ENCODE measurements around the gene DKK3. TPM values are rescaled to one million over a fixed set of nuclear protein-coding genes. Genes with fewer than 3 reads are reported as not detected.

DKK3 gene
- total and polyA plus RNA-seq, 2 experiments from 2014 or later = 16.8 to 31.1 TPM

- TF ChIP-seq CREB1 (CRISPR knock-in tag; IDR thresholded peaks at IDR 0.05; ENCODE audit: low read depth) (no peak), EZH2 (IDR thresholded peaks at IDR 0.05; ENCODE audit: low read depth, unreplicated experiment) (no peak), NANOG (IDR thresholded peaks at IDR 0.05; ENCODE audit: borderline replicate concordance) (no peak), ZNF331 (CRISPR knock-in tag; IDR thresholded peaks at IDR 0.05; ENCODE audit: low read depth) (no peak), STAT1 (IDR thresholded peaks at IDR 0.05; ENCODE audit: unreplicated experiment) (no peak), POLR2AphosphoS5 (IDR thresholded peaks at IDR 0.05; ENCODE audit: low read depth) (no peak), ZNF462 (CRISPR knock-in tag; IDR thresholded peaks at IDR 0.05) (no peak), ZNF114 (CRISPR knock-in tag; IDR thresholded peaks at IDR 0.05) (no peak), JUNB (IDR thresholded peaks at IDR 0.05; ENCODE audit: unreplicated experiment) (no peak), EZH2phosphoT487 (IDR thresholded peaks at IDR 0.05; ENCODE audit: unreplicated experiment) (no peak)
Measured at GRCh38 chr11:11929920-11930319, 78.5 kb downstream of the DKK3 start (continued).

GRCh38 chr11:11923828-11924227 is 84.6 kb downstream of the DKK3 start:
- Histone ChIP-seq H3K79me2 (replicated peaks; ENCODE audit: insufficient read depth) (no peaks in the 10 kb centered on the region), H3K36me3 (ENCODE audit: insufficient read depth) (no peaks in the 10 kb centered on the region), H3K4me3 (no peak overlapping the region), H4K20me1 (replicated peaks; ENCODE audit: insufficient read depth) (no peaks in the 10 kb centered on the region), H3K27me3 (ENCODE audit: insufficient read depth) (no peaks in the 10 kb centered on the region), H3K4me1 (ENCODE audit: insufficient read depth) (no peaks in the 10 kb centered on the region), H2AFZ (no peak overlapping the region), H3K4me2 (no peak overlapping the region), H3K9me2 (ENCODE audit: insufficient read depth) (no peaks in the 10 kb centered on the region), H3F3A (replicated peaks; ENCODE audit: low read depth) (no peaks in the 10 kb centered on the region), H3K27ac (ENCODE audit: low read depth) (no peak overlapping the region)
- Mint-ChIP-seq H3K27me3 (ENCODE audit: insufficient read depth, low read depth, poor library complexity) (peaks cover 6% of the 10 kb centered on the region), H3K4me1 (peaks cover 12% of the 10 kb centered on the region; the same call in 2 of the 3 replicates), H3K4me3 (no peak overlapping the region), H3K27ac (no peak overlapping the region; the same call in 1 of the 2 replicates), H3K9me3 (peaks cover 4% of the 10 kb centered on the region; the same call in 2 of the 3 replicates), H3K36me3 (ENCODE audit: low read depth) (peaks cover 30% of the 10 kb centered on the region; the same call in 2 of the 3 replicates)
- ATAC-seq (peak; percentile 42; the same call in 1 of the 3 replicates), DNase-seq (ENCODE audit: low spot score) (no peak)
- TF ChIP-seq REST (IDR thresholded peaks at IDR 0.05; ENCODE audit: unreplicated experiment) (no peak), EZH2phosphoT487 (IDR thresholded peaks at IDR 0.05; ENCODE audit: unreplicated experiment) (no peak)
